Activated CD4-positive, CD25-positive, alpha-beta regulatory T cell treated with anti-CD3 and anti-CD28 coated beads, Interleukin-2, amount 50 U/mL, for 16 hours (primary cell): ENCODE measurements around the gene ALKBH1.
A peak's percentile ranks its signal among the peaks of the same experiment; 100 is the strongest.
"Not testable (repeated sequence)": the region's sequence is repeated elsewhere in the genome, so short reads cannot be mapped to it uniquely, and the experiment has no call there.

Source experiments
- DNase-seq: peaks from one replicate; pipeline ENCODE4 v3.0.0-alpha.2; 2020; ENCODE audit warnings: low read depth, low spot score

Gene ALKBH1

GRCh38 chr14:77673193-77673592 is 34.6 kb downstream of the ALKBH1 start:
- no peak for DNase-seq

- no peak for DNase-seq
Observed at GRCh38 chr14:77667331-77667730, 40.5 kb downstream of the ALKBH1 start.

DNA sequence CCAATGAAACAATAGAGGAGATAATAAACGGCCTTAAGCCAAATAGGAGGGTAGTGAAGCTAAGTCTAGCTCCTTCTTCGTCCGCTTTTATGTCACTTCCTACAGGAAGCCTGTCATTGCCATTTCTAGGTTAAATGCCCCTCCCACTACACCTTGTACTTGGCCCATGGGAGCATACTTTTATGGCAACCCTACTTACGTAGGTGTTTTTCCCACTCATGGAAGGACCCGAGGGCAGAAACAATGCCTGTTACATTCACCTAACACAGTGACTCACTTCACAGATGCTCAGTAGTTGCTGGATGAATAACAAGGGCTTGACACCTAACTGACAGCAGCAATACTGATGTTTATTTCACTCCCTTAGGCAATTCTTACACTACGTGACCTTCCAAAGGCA is 44.5 kb downstream of the ALKBH1 start:
- DNase-seq = no peak

DNA sequence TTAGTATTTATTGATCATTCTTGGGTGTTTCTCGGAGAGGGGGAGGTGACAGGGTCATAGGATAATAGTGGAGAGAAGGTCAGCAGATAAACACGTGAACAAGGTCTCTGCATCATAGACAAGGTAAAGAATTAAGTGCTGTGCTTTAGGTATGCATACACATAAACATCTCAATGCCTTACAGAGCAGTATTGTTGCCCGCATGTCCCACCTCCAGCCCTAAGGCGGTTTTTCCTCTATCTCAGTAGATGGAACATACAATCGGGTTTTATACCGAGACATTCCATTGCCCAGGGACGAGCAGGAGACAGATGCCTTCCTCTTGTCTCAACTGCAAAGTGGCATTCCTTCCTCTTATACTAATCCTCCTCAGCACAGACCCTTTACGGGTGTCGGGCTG is 46.3 kb downstream of the ALKBH1 start:
- not testable (repeated sequence) for DNase-seq

DNA sequence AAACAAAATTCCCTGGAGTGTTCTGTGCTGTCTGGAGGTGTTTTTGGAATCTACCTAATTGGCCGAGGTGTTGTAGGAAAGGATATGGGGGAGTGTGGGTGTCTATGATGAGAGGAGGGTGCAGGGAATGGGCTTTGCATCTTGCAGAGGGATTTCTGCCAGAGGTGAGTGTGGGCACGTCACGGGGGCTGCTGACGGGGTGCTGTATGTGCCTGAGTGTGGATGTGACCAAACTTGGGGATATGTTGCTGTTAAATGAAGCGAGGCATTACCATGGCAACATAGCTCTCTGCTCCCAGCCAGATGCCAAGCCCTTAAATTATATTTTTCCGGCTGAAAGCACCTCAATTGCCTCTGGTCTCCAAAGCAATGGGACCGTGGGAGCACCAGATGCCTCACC is 47.1 kb downstream of the ALKBH1 start:
- no peak for DNase-seq

GRCh38 chr14:77659831-77660230 is 48.0 kb downstream of the ALKBH1 start:
- no peak for DNase-seq

- no peak for DNase-seq
Observed at GRCh38 chr14:77657280-77657679, 50.5 kb downstream of the ALKBH1 start.

DNA sequence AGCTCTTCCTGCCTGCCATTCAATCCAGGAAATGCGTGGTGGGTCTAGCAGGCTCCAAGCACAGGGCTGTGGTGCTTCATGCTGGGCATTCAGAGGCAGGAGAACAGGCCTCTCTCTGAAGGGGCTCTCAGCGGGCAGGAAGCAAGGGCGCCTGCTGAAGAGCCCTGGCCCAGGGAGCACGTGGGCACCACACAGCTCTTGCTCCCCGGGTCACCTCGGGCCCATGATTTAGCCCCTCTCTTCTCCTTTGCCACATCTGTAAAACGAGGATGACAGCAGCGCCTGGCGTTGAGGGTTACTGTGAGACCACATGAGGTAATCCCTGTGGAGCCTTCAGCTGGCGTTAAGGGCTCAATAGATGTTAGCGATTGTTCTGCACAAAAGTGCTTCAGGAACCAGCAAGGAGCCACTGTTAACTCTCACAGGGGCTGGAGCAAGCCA is 53.8 kb downstream of the ALKBH1 start:
- no peak for DNase-seq

DNA sequence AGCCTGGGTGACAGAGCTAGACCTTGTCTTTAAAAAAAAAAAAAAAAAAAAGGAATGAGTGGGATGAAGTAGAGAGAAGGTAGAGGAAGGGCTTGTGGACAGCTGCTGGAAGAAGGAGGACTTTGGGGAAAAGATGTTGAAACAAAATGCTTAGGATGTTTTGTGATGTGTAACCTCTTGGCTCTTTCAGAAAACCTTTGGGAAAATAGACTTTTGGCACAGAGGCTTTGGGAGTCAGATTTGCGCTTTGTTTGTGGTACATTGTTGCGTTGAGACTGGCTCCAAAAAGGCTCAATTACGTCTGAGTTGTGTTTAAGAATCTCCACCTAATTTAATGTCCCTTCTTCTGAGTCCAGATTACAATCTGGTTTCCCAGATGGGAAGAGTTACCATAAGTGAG is 58.5 kb downstream of the ALKBH1 start:
- DNase-seq = no peak

- no peak for DNase-seq
Observed at GRCh38 chr14:77648520-77649200, 59.2 kb downstream of the ALKBH1 start.

- DNase-seq = no peak
Observed at GRCh38 chr14:77647853-77648252, 60.0 kb downstream of the ALKBH1 start.

- DNase-seq = no peak
Observed at GRCh38 chr14:77646907-77647306, 60.9 kb downstream of the ALKBH1 start.

- no peak for DNase-seq
Observed at GRCh38 chr14:77645520-77646230, 62.1 kb downstream of the ALKBH1 start.

GRCh38 chr14:77642407-77642806 is 65.4 kb downstream of the ALKBH1 start:
- no peak for DNase-seq

GRCh38 chr14:77641534-77642341 is 66.1 kb downstream of the ALKBH1 start:
- peak; percentile 12 for DNase-seq

GRCh38 chr14:77640756-77641533 is 66.9 kb downstream of the ALKBH1 start:
- no peak for DNase-seq

DNA sequence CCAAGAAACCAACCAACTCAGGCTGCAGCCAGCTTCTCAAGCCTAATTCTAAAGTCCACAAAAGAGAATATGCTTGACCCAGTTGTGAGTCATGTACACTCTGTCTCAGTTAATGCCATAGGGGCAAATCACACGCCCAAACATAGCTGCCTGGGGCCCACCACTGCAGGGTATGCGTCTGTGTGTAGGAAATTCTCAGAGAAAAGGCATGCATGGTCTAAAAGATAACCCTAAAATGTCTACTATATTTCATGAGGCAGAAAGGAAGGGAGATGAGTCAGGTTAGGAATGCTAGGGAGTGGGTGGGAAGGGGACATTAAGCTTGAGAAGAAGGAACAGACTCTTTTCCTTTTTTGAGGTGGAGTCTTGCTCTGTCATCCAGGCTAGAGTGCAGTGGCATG is 69.1 kb downstream of the ALKBH1 start:
- no peak for DNase-seq

- DNase-seq = not testable (repeated sequence)
Observed at GRCh38 chr14:77635869-77636268, 72.0 kb downstream of the ALKBH1 start.

DNA sequence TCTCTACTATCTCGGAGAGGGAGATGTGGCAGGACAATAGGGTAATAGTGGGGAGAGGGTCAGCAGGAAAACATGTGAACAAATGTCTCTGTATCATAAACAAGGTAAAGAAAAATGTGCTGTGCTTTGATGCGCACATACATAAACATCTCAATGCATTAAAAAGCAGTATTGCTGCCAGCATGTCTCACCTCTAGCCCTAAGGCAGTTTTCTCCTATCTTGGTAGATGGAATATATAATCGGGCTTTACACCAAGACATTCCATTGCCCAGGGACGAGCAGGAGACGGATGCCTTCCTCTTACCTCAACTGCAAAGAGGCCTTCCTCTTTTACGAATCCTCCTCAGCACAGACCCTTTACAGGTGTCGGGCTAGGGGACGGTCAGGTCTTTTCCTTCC is 72.4 kb downstream of the ALKBH1 start:
- not testable (repeated sequence) for DNase-seq

GRCh38 chr14:77630111-77630510 is 77.7 kb downstream of the ALKBH1 start:
- DNase-seq = no peak

DNA sequence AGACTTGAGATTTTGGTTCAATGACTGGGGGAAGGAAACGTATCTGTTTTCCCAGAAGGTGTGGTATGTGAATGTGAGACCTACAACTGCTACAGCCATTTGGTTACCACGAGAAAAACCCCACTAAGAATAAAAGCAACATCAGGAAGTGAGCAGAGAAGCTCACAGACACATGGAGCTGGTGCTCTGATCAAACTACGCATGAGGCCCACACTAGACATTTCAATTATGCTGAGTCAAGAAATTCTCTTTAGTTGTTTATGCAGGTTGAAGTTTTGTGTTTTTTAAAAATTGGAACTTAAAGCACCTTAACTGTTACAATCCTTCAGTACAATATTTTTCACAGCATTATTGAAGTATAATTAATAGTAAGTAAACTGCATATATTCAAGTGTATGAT is 82.5 kb downstream of the ALKBH1 start:
- no peak for DNase-seq

DNA sequence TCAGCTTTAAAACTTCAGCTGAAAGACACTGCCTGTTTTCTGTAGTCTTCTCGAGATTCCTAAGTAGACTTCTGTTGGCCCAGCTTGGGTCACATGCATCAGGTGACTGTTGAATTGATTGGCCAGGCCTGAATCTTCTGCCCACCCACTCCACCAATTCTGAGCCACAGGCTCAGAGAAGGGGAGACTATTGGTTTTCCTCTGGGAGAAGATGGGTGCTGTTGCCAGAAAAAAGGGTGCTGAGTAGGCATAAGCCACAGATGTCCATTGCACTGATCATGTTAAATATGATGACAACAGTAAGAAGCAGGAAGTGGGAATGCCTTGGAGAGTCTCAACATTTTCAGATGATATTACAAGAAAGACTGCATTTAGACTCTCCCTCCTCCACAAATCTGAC is 84.6 kb downstream of the ALKBH1 start:
- no peak for DNase-seq
